Loucy (cell line): ENCODE results near the gene CACHD1.

Experiments used
- EZH2phosphoT487 ChIP-seq: fragments of 200-600 bp; IDR thresholded peaks from 2 replicates; pipeline ENCODE4 v1.6.1; 2018; ENCODE audit warnings: antibody characterized with exemption, mild to moderate bottlenecking, moderate library complexity, borderline replicate concordance
- TF ChIP-seq, protein P1 (sequence below): fragments of 200-600 bp; sonication (generic); conservative IDR thresholded peaks from 2 replicates; pipeline ENCODE4 v1.5.1; 2014; ENCODE audit warnings: mild to moderate bottlenecking, antibody characterized with exemption, low read length

DNA sequence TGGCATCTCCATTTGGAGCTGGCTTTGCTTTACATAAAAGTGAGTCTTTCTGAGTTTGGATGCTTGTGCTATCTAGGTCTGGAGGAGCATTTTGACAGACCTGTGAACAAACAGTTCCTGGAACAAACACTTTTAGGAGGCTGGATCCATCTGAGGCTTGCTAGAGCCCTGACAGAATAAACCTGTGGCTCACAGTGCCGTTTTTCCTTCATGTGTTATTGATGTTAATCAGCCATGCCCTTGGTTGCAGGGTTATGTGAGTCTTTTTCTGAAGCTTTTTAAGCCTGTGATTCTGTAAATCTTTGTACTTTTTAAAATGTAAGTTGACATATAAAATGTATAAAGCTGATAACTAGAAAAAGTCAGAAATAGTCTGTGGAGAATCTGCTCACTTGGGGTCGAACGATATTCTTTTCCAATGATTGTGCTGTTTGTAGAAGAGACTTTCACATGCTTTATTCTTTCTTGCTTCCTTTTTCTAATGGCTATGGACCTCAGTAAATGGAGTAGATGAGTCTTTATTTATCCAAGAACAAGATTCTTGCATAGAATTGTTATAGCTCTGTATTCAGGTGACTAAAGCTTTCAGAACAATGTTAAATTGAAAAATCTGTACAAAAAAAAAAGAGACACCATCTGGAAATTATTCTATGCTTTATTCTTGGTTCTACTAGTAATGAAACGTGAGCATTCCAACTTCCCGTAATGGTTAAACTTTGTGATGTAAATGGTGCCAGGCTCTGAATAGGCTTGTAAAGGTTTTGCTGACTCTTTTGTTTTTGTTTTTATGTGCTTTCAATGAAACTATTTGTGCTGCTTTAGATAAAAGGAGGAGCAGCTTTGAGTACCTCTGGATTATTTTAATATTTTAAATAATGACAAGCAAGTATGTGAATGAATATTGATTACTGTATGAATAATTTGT is 53.7 kb downstream of the CACHD1 start:
- no peak for TF ChIP-seq EZH2phosphoT487
- TF ChIP-seq, protein P1, sequence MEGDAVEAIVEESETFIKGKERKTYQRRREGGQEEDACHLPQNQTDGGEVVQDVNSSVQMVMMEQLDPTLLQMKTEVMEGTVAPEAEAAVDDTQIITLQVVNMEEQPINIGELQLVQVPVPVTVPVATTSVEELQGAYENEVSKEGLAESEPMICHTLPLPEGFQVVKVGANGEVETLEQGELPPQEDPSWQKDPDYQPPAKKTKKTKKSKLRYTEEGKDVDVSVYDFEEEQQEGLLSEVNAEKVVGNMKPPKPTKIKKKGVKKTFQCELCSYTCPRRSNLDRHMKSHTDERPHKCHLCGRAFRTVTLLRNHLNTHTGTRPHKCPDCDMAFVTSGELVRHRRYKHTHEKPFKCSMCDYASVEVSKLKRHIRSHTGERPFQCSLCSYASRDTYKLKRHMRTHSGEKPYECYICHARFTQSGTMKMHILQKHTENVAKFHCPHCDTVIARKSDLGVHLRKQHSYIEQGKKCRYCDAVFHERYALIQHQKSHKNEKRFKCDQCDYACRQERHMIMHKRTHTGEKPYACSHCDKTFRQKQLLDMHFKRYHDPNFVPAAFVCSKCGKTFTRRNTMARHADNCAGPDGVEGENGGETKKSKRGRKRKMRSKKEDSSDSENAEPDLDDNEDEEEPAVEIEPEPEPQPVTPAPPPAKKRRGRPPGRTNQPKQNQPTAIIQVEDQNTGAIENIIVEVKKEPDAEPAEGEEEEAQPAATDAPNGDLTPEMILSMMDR, result no peak
